Left renal pelvis (tissue), 4 donors: ENCODE data around the gene SHMT2. TPM values are rescaled to one million over a fixed set of nuclear protein-coding genes. Genes with fewer than 3 reads are reported as not detected.
"Not testable (repeated sequence)": the region's sequence is repeated elsewhere in the genome, so short reads cannot be mapped to it uniquely, and the experiment has no call there.

Source experiments
- DNase-seq, 4 donors: peaks; one replicate each; pipeline ENCODE4 v3.0.0-alpha.2; 2013; ENCODE audit warnings: low read depth in 4 of 4, low spot score in 3 of 4
- polyA plus RNA-seq, 4 donors: library from polyadenylated mRNA; unstranded; fragments of 120-200 nt; gene quantifications; one replicate each; pipeline ENCODE4 v1.2.1, GENCODE V29; 2013; ENCODE audit not compliant: insufficient read length in 4 of 4

SHMT2 gene
- polyA plus RNA-seq, 4 donors, result 52.2 to 82.5 (median 70.4) TPM

DNA sequence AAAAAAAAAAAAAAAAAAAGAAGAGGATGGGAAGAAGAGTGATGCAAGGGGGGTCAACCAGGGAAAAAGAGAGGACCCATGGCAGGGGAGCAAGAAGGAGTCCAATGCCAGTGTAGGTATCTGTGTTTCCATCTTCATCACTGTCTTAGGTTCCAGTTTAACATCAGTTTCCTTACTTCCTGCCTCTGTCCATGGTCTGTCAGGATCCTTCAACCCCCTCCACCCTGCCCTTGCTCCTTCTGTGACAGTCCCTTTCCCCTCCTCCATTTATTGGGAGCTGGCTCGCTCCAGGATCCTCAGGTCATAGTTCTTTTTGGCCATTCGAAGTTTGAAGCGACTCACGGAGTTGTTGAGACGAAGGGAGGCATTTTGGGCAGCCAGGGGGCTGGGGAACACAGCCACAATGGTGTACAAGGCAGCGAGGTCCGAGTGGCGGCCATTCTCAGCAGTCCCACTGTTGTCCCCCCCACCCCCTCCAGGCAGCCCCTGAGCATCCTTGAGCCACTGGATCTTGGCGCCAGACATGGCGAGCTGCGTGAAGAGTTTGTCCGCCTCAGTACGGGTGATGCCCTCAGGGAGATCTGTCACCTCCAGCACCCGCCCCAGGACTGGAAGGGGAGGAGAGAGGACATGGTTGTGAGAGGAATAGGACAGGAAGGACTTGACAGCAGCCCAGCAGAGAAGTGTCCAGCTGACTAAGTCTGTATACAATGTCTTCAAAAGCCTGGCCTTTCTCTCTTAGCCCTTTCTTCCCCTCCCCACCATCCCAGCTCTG lies 25.2 kb downstream of the SHMT2 start:
- DNase-seq, result no peak

DNA sequence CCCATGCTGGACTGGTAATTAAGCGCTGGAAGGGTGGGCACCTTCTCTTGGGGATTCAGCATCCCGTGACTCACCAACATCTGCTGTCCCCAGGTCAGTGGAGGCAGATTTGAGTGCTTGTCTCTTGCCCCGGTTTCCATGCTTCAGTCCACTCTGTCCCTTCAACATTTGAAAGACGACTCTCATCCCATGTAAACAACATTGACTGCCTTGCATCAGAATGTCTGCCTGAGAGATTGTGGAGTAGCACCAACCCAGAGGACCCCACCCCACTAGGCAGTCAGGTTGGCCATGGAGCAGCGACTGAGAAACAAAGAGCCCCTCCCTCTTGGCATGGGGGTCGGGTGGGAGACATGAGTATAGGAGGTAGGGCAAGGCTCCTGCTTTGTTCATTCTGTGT lies 26.4 kb downstream of the SHMT2 start:
- no peak for DNase-seq

DNA sequence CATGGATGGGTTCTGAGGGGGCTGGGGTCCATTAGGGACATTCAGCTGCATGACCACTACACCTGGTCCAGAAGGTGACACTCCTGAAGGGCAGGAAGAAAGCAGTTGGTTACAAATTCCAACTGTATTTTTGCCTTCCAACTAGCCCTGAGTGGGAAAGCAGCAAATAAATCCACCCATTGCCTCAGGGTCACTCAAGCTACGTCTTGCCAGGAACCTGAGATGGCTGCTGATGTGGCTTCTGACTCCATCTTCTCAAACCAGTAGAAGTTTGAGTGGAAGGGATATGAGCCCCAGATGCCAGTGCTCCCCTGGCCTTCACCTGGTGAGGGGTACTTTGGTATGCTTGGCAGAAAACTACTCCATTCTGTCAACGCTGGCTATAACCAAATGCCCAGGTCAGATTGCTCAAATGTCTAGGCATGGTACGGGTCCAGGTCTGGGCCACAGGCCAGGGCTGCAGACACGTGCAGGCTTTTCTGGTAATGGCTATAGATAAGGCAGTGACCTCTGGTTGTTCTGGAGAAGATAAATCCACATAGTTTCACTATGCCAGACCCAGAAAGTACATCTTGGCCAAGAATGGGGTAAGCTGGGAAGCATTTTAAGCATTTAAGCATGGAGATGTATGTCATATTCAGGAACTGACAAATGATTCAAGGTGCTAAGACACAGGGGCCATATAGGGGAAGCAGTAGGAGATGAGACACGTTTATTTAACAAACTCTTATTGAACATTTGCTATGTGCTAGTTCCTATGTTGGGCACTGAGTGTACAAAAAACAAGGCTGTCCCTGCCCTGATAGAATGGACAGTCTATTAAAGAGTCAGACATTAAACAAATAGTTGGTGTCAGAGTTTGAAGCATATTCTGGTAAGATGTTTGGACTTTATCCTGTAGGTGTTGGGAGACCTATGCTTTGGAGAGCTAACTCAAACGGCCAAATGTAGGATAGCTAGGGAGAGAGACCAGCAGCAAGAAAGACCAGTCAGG lies 29.8 kb downstream of the SHMT2 start:
- DNase-seq, result no peak

DNA sequence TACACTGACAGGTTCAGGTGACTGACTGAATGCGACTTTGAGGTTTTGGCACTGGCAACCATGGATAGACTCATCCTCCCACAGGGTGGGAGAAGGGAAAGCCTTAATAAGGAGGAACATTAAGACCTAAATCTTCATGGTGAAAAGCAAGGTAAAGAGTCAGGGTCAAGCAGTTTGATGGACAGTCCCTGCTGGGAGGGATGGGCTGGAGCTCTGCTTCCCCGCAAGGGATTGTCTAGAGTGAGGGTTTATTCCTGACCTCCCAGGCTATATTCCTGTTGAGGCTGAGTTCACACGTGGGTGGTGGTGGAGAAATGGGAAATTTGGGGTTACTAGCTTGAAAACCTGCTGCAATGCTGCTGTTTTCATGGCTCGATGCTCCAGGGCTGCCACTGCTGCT lies 30.9 kb downstream of the SHMT2 start:
- no peak for DNase-seq

DNA sequence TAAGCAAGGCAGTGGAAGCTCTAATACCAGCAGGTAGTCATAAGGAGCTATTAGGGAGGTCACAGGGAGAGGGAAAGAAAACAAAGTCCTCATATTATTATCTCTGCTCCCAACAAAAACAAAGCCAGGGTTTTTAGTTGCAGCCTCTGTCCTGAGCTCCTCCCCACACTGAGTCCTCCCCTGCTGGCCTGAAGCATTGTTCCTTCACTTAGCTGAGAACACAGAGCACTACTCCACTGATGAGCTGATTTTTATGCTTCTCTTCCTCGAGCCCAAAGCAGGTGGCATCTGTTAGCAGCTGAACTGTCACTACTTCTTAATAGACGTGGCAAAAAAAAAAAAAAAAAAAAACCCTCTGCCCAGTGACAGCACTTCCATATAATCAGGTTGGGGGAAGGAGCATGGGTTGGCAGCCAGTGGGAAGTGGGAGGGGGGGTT lies 31.9 kb downstream of the SHMT2 start:
- no peak for DNase-seq

DNA sequence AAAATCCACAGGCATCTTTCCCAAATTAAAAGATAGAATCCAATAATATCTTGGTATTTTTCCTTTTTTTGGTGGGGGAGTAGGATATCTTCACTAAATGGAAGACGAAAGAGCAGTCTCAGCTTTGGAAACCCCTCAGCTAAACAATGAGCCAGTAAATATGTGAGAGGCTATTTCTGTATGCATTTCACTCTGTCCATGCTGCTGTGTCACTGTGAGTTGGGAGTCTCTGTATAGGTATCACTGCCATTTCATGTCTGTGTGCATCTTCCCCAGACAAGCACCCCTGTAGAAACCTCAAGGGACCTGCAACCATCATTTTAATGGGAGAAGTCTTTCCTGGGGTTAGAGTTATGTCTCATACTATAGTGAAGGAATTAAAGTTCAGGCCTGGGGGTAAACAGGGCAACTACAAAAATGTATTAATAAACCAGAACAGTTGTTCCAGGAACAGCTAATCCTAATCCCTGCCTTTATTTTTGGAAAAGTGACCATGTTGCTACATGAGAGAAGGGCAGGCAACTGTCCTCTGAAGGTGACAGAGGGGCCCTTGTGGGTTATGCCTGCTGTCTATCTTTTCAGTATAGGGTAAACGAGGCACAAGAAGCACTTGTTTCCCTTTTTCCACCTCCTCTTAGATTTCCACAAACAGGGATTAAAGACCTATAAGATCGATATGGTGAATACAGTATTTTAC lies 32.8 kb downstream of the SHMT2 start:
- DNase-seq, result no peak

DNA sequence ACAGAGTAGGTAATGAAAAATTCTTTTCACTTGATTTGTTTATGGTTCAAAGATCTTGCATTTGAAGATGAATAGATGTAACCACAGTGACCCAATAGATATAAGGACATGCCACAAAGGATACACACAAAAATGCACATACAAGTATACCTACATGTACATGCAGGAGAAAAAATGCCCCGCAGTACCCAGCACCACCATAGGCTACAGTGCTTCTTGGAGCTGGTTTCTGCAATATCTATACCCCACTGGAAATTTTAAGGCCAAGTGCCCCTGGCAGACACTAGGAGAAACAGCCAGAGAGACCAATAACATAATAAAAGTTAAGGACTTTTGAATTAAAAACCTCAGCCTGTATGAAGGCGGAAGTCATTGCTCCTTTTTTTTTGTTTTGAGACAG lies 33.6 kb downstream of the SHMT2 start:
- DNase-seq, result no peak

DNA sequence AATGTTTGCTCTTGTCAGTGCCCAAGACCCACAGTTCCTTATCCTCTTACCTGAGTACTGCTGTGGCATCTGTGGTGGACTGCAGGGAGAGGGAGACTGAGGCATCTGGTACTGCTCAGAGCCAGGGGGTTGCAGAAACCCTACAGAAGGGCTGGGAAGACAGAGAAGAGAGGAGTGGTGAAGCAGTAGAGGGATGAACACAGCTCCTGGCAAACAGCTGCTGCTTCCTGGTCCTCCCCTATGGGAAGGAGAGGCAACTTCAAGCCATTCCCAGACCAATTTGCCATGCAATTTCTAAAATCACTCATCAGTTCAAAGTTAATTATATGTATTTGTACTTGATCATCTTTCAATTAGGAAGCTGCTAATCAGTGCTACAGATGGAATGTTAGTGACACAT lies 37.2 kb downstream of the SHMT2 start:
- DNase-seq, result no peak

DNA sequence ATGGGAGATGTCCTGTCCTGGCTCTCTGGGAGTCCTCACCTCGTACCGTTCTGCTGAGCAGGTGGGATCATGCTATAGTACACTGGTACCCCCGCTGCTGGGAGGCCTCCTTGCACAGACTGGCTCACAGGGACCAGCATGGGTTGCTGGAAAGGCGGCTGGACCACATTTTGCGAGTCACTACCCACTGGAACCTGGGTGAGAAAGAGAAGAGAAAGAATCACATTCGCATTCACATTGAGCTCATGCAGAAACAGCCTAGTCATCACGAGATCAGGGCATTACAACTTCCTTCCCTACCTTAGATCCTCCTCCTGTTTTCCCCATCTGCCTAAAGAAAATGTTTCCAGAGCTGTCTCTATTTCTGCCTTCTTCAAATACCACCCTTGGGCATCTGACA lies 38.8 kb downstream of the SHMT2 start:
- no peak for DNase-seq

DNA sequence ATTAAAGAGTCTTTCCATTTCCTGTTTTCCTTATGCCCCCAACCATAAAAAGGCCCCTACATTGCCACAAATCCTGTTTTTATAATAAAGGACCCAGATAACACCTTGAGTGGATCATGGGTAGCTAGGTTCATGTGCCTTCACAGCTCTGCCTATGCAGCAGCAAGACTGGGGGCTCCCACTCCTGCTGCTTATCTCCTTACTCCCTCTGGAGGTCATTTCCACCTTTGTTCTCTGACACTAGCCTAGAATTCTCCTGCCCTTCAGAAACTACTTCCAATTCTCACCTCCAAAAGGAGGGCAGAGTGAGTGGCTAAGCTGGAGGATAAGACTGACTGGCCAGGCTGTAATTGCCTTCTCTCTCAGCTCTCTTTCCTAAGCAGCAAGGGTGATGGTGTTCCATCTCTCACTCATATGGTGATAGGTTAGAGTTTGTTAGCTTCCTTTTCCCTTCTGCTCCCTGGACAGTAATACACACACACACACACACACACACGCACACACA lies 41.5 kb downstream of the SHMT2 start:
- DNase-seq, result no peak

DNA sequence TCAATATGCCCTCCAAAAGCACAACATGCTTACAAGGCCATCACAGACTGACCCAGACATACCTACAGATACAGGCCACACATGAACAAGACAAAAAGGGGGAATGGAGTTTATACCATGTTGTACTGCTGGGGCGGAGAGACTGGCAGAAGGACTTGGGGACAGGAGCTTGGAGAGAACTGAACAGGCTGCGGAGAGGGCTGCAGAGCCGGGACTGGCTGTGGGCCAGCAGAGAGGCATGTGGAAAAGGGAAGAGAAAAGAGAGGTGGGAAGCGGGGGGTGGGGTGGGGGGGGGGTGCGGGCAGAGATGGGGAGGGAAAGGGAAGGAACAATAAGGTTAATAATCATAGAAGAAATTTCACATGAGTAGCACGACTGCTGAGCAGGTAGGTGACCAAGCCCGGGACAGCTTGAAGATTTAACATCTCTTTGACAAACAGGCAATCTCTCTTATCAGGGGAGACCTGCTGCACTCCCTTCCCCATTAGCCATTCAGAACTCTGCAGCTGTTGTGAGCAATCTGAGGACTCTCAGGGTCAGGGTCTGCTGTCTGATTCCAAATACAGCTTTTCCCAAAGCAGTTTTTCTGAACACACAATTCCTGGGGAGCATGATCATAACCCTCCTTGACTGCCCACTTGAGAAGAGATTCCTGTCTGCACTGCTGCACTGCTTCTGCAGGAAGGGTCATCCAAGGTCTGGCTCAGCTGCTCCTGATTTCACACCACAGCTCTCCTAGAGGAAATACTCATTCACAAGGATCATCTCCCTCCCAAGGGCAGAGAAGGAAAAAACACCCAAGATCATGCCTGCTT lies 43.0 kb downstream of the SHMT2 start:
- DNase-seq, result no peak

DNA sequence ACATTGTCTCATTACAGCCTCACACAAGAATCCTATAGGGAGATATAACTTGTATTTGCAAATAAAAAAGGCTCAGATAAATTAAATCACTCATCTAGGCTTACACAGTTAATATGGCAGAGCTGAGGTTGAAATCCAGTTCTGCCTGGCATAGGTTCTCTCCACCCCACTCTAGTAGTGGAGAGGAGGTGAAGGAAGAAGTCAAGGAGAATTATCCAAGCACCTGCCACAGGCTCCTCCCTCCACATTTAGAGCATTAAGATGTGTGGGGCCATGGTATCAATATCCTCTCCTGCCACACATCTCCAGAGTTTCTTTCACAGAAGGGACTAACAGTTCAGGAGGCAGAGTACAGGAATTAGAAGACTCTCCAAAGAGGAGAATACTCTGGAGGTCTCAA lies 44.0 kb downstream of the SHMT2 start:
- no peak for DNase-seq

DNA sequence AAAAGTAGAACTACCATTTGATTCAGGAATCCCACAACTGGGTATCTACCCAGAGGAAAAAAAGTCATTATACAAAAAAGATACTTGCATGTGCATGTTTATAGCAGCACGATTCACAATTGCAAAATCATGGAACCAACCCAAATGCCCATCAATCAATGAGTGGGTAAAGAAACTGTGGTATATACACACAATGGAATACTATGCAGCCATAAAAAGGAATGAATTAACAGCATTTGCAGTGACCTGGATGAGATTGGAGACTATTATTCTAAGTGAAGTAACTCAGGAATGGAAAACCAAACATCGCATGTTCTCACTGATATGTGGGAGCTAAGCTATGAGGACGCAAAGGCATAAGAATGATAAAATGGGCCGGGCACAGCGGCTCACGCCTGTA lies 46.7 kb downstream of the SHMT2 start:
- not testable (repeated sequence) for DNase-seq

DNA sequence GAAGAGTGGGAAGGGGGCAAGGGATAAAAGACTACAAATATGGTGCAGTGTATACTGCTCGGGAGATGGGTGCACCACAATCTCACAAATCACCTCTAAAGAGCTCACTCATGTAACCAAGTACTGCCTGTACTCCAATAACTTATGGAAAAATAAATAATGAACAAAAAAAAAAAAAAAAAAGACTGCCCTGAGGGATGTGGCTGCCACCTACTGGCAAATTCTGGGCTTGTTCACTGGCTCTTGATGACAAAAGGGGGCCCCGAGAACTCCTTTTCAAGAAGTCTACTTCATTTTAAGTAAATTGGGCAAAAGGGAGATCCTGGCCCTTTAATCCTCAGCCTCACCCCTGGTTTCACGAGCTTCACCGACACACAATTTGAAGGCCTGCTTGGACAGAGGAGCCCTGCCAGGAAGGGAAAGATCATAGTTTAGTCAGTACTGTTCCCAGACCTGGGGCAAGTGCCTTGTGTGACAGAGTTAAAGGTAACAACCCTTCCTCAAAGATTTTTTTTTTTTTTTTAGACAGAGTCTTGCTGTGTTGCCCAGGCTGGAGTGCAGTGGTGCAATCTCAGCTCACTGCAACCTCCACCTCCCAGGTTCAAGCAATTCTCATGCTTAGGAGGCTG lies 47.5 kb downstream of the SHMT2 start:
- DNase-seq, result no peak

DNA sequence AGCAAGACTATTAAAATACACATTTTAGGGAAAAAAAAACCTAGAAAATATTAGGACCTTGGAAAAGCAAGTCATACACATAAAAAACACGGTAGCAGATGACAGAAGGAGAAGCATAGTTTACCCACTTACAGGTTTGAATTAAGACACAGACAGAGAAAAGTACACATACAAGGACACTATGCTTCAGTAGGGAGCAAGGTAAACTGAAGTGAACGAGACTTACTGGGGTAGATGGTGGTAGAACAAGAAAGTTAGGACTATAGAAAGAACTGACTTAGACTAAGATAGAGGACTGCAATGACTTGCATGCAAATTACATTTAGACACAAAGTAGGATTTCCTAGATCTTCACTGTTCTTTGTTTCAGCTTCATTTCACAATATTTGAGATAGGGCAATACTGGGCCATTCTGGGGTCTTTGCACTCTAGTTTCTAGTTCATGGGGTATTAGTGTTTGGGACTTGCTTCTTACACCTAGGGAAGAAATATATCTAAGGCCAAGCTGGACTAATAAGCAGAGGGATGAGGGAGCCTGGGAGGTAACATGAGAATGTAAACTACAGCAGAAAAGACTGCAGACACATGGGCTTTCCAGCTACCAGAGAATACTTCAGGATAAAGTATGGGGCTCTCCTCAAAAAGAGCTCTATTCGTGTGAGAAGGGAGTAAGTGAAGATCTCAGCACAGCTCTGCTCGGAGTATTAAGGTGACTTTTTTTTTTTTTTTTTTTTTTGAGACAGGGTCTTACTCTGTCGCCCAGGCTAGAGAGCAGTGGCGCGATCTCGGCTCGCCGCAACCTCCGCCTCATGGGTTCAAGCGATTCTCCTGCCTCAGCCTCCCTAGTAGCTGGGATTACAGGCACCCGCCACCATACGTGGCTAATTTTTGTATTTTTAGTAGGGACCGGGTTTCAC lies 49.2 kb downstream of the SHMT2 start:
- DNase-seq, result no peak

DNA sequence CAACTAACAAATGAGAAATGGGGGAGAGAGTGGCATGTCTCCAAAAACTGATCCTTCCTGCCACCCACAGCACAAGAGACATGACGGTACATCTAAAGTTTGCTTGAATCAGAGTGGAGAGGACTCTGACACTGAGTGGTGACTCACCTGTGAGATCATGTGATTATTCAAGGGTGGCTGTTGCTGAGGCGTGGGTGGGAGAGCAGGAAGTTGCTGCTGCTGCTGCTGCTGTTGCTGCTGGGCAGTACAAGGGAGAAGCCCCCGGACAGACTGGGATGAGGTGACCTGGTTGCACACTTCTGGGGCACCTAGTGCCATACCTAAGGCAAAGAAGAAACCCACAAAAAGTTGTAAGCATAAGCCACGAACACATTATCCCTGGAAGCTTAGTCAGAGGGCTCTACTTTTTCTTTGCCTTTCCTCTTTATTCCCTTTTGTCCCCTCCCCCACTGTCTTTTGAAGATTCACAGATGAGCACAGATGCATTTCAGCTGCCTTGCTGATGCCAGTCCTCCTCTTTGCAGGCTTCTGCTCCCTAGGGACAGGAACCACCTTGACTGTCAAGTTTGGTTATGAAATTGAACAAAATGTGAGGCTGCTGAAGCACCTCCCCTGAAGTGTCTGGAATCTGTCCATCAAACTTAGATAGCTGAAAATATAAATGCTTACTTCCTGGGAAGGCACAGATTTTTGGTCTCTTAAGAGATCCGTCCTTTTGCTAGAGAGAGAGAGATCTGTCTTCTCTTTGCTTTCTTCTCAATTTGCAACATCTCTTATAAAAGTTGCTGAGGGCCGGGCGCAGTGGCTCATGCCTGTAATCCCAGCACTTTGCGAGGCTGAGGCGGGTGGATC lies 50.9 kb downstream of the SHMT2 start:
- no peak for DNase-seq

DNA sequence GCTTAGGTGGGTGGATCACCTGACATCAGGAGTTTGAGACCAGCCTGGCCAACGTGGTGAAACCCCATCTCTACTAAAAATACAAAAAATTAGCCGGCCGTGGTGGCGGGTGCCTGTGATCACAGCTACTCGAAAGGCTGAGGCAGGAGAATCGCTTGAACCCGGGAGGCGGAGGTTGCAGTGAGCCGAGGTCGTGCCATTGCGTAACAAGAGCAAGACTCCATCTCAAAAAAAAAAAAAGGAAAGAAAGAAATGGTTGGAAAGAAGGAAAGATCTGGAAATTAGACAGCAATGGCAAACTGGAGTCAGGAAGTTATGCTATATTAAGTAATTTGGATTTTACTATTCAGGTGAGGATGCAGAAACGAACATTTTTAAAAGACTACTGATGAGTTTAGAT lies 52.6 kb downstream of the SHMT2 start:
- DNase-seq, result not testable (repeated sequence)
